ENCODE measurements around the gene BEST1. TPM values are rescaled to one million over a fixed set of nuclear protein-coding genes. Genes with fewer than 3 reads are reported as not detected.
"Not testable (repeated sequence)": the region's sequence is repeated elsewhere in the genome, so short reads cannot be mapped to it uniquely, and the experiment has no call there.

Gene BEST1
- total and polyA plus RNA-seq, 5 experiments from 2014 or later: 0.08 to 1.0 (median 0.54) TPM; not detected in 1

GRCh38 chr11:62002283-62002682 lies 52.1 kb downstream of the BEST1 start:
- POLR2A ChIA-PET, H3K4me3 Mint-ChIP-seq, H3K27me3 Mint-ChIP-seq, DNase-seq, H3K4me1 Mint-ChIP-seq, ATAC-seq: not testable (repeated sequence)
- peak overlapping the region in 3 of 10 donors; percentile 10 to 71 (median 69) for H3K27ac Mint-ChIP-seq
- peaks cover 12 to 17% (median 16%) of the 10 kb centered on the region in 3 donors for H3K36me3 Mint-ChIP-seq
- peaks cover 7 to 21% (median 10%) of the 10 kb centered on the region in 9 donors for H3K9me3 Mint-ChIP-seq

- POLR2A ChIA-PET: no interaction called here
- no peak for DNase-seq
- H3K36me3 Mint-ChIP-seq: peaks cover under 1 to 5% (median 2%) of the 10 kb centered on the region in 3 donors
Observed at GRCh38 chr11:62004473-62004872, 54.3 kb downstream of the BEST1 start.

GRCh38 chr11:62008193-62008592 lies 58.0 kb downstream of the BEST1 start:
- no peak for DNase-seq
- Mint-ChIP-seq H3K27me3 (peaks cover 0 to 4% (median 3%) of the 10 kb centered on the region in 5 donors), H3K27ac (peak overlapping the region in 1 of 10 donors; percentile 56), H3K36me3 (no peaks in the 10 kb centered on the region), H3K4me1 (no peaks in the 10 kb centered on the region), H3K9me3 (peaks cover 0 to 4% (median 0%) of the 10 kb centered on the region in 9 donors), H3K4me3 (no peak overlapping the region)
- no peak for ATAC-seq
- POLR2A ChIA-PET: no interaction called here

More at GRCh38 chr11:62004473-62004872, 54.3 kb downstream of the BEST1 start:
- H3K27ac Mint-ChIP-seq: peak overlapping the region in 1 of 10 donors; percentile 65
- H3K9me3 Mint-ChIP-seq: peaks cover 1 to 12% (median 3%) of the 10 kb centered on the region in 9 donors
- H3K4me1 Mint-ChIP-seq: no peaks in the 10 kb centered on the region
- peaks cover 0 to 4% (median 2%) of the 10 kb centered on the region in 5 donors for H3K27me3 Mint-ChIP-seq
- no peak for ATAC-seq
- H3K4me3 Mint-ChIP-seq: no peak overlapping the region

- H3K27ac Mint-ChIP-seq: peak overlapping the region in 2 of 10 donors; percentile 36 to 60
- H3K4me1 Mint-ChIP-seq: peaks cover 0 to 2% (median 0%) of the 10 kb centered on the region in 4 donors
- peaks cover 0 to 4% (median 0%) of the 10 kb centered on the region in 5 donors for H3K27me3 Mint-ChIP-seq
- DNase-seq (no peak), ATAC-seq (no peak)
- H3K4me3 Mint-ChIP-seq: no peak overlapping the region
- no peaks in the 10 kb centered on the region for H3K36me3 Mint-ChIP-seq
- peaks cover 0 to 4% (median 0%) of the 10 kb centered on the region in 9 donors for H3K9me3 Mint-ChIP-seq
- POLR2A ChIA-PET: no interaction called here
Observed at GRCh38 chr11:62010935-62011528, 60.9 kb downstream of the BEST1 start.

- Mint-ChIP-seq H3K9me3 (peaks cover 0 to 4% (median 0%) of the 10 kb centered on the region in 9 donors), H3K4me1 (peaks cover 0 to 2% (median 0%) of the 10 kb centered on the region in 4 donors), H3K27me3 (peaks cover 0 to 4% (median 0%) of the 10 kb centered on the region in 5 donors), H3K4me3 (no peak overlapping the region), H3K27ac (no peak overlapping the region), H3K36me3 (no peaks in the 10 kb centered on the region)
- POLR2A ChIA-PET: no interaction called here
- no peak for ATAC-seq
- no peak for DNase-seq
Observed at GRCh38 chr11:62011881-62012280, 61.7 kb downstream of the BEST1 start.

- Mint-ChIP-seq H3K4me1 (peaks cover 0 to 2% (median 0%) of the 10 kb centered on the region in 4 donors), H3K9me3 (peaks cover 0 to 2% (median 0%) of the 10 kb centered on the region in 9 donors), H3K27ac (peak overlapping the region in 5 of 10 donors; percentile 6 to 69 (median 19)), H3K27me3 (peaks cover 0 to 4% (median 0%) of the 10 kb centered on the region in 5 donors), H3K36me3 (no peaks in the 10 kb centered on the region), H3K4me3 (no peak overlapping the region)
- no peak for DNase-seq
- ATAC-seq: no peak
- POLR2A ChIA-PET: no interaction called here
Observed at GRCh38 chr11:62012451-62012831, 62.3 kb downstream of the BEST1 start.

- ATAC-seq (no peak), DNase-seq (no peak)
- Mint-ChIP-seq H3K4me1 (peaks cover 0 to 2% (median 0%) of the 10 kb centered on the region in 4 donors), H3K27ac (peak overlapping the region in 5 of 10 donors; percentile 6 to 69 (median 19)), H3K36me3 (no peaks in the 10 kb centered on the region), H3K4me3 (no peak overlapping the region), H3K9me3 (no peaks in the 10 kb centered on the region), H3K27me3 (peaks cover 0 to 2% (median 0%) of the 10 kb centered on the region in 5 donors)
- POLR2A ChIA-PET: no interaction called here
Observed at GRCh38 chr11:62012832-62013461, 62.8 kb downstream of the BEST1 start.

Other genes with a start within 250 kb of the BEST1 start
- under 1 TPM; 0.47 to 0.68 TPM for gene MYRF, start 197.7 kb upstream of the BEST1 start, total RNA-seq
- under 1 TPM in 2 of 3 donors, not detected in 1; 0.26 to 0.52 TPM for gene MYRF, start 197.7 kb upstream of the BEST1 start, polyA plus RNA-seq
- 10 to 100 TPM; 84.4 to 87.7 TPM for gene TMEM258, start 157.8 kb upstream of the BEST1 start, total RNA-seq
- gene TMEM258, start 157.8 kb upstream of the BEST1 start, polyA plus RNA-seq: 100 to 1,000 TPM; 205 to 256 (median 225) TPM
- 1 to 10 TPM; 8.3 to 8.6 TPM for gene FEN1, start 157.4 kb upstream of the BEST1 start, total RNA-seq
- 10 to 100 TPM in 2 of 3 donors, 1 to 10 TPM in 1; 10.0 to 13.1 (median 10.2) TPM for gene FEN1, start 157.4 kb upstream of the BEST1 start, polyA plus RNA-seq
- gene FADS1, start 133.3 kb upstream of the BEST1 start, total RNA-seq: under 1 TPM; 0.55 to 0.60 TPM
- 1 to 10 TPM in 2 of 3 donors, not detected in 1; 1.7 to 4.7 TPM for gene FADS1, start 133.3 kb upstream of the BEST1 start, polyA plus RNA-seq
- gene FADS2, start 122.1 kb upstream of the BEST1 start, total RNA-seq: not detected
- 1 to 10 TPM in 2 of 3 donors, under 1 TPM in 1; 0.06 to 9.6 (median 4.2) TPM for gene FADS2, start 122.1 kb upstream of the BEST1 start, polyA plus RNA-seq
- 1 to 10 TPM; 5.1 to 5.7 TPM for gene FADS3, start 58.8 kb upstream of the BEST1 start, total RNA-seq
- 1 to 10 TPM in 2 of 3 donors, under 1 TPM in 1; 0.33 to 1.5 (median 1.2) TPM for gene FADS3, start 58.8 kb upstream of the BEST1 start, polyA plus RNA-seq
- under 1 TPM; 0.23 to 0.82 TPM for gene RAB3IL1, start 32.8 kb upstream of the BEST1 start, total RNA-seq
- not detected for gene RAB3IL1, start 32.8 kb upstream of the BEST1 start, polyA plus RNA-seq
- gene FTH1, start 17.3 kb downstream of the BEST1 start, total RNA-seq: 100 to 1,000 TPM; 571 to 598 TPM
- 1,000 to 10,000 TPM; 1,933 to 2,491 (median 2,221) TPM for gene FTH1, start 17.3 kb downstream of the BEST1 start, polyA plus RNA-seq
- gene INCENP, start 173.7 kb downstream of the BEST1 start, total RNA-seq: 10 to 100 TPM; 27.9 to 28.2 TPM
- gene INCENP, start 173.7 kb downstream of the BEST1 start, polyA plus RNA-seq: 1 to 10 TPM in 2 of 3 donors, under 1 TPM in 1; 0.73 to 1.8 (median 1.3) TPM
- not detected for gene SCGB1D1, start 239.9 kb downstream of the BEST1 start, total RNA-seq
- gene SCGB1D1, start 239.9 kb downstream of the BEST1 start, polyA plus RNA-seq: not detected